RWPE1 (cell line): ENCODE data around the gene NDUFA11.

Source experiments
- CTCF ChIA-PET: fragments of 350-600 bp; sonication (Branson Sonifier 250); formaldehyde crosslinking; extraction: SDS; loops from one replicate; lab custom pipeline; 2021; lab: Yijun Ruan, JAX
- POLR2A ChIA-PET: fragments of 400-600 bp; formaldehyde crosslinking; extraction: SDS; loops from one replicate; lab custom pipeline; 2020; ENCODE audit warnings: antibody characterized with exemption; ENCODE audit not compliant: low non-redundant PET; lab: Yijun Ruan, JAX
- DNase-seq: peaks from one replicate; pipeline ENCODE4 v3.0.0; 2012; ENCODE audit warnings: low spot score
- H3K27ac ChIP-seq: fragments of 450-650 bp; 2 replicates; pipeline ENCODE4 v1.5.1; 2017
- CTCF ChIP-seq: fragments of 450-650 bp; conservative IDR thresholded peaks from 2 replicates; pipeline ENCODE4 v1.5.1; 2017; ENCODE audit warnings: low read depth, mild to moderate bottlenecking

Gene NDUFA11

GRCh38 chr19:5949792-5950305 lies 46.3 kb upstream of the NDUFA11 start:
- no peak for TF ChIP-seq CTCF
- ChIA-PET CTCF (interaction anchor here (0.6 to 0.7 kb wide), 2 partner anchors 145 to 201 kb away, joined by 3 read pairs; no protein-coding TSS in a partner anchor), POLR2A (no interaction called here)
- H3K27ac ChIP-seq: no peak overlapping the region
- DNase-seq: no peak

GRCh38 chr19:5948752-5949564 lies 45.4 kb upstream of the NDUFA11 start:
- ChIA-PET CTCF (interaction anchor here (0.6 to 1.1 kb wide), 5 partner anchors 45 to 202 kb away, joined by 3 to 7 read pairs (median 3); no protein-coding TSS in a partner anchor), POLR2A (no interaction called here)
- no peak for TF ChIP-seq CTCF
- DNase-seq: no peak
- H3K27ac ChIP-seq: no peak overlapping the region

GRCh38 chr19:5947435-5947834 lies 43.8 kb upstream of the NDUFA11 start:
- ChIA-PET POLR2A (no interaction called here), CTCF (interaction anchor here (0.6 to 0.7 kb wide), 4 partner anchors 15 to 221 kb away, joined by 3 to 6 read pairs (median 3); no protein-coding TSS in a partner anchor)

GRCh38 chr19:5943623-5944022 lies 40.0 kb upstream of the NDUFA11 start:
- ChIA-PET CTCF (no interaction called here), POLR2A (interaction anchor here (0.7 kb wide), 1 partner anchor 21 kb away, joined by 3 read pairs; no protein-coding TSS in a partner anchor)
- no peak for TF ChIP-seq CTCF
- DNase-seq: no peak
- H3K27ac ChIP-seq: peak overlapping the region; percentile 18; the same call in 1 of the 2 replicates

More at GRCh38 chr19:5947435-5947834, 43.8 kb upstream of the NDUFA11 start:
- 0 out of 2 replicates have a peak overlapping the region, but pooled peaks have one; percentile 12 for H3K27ac ChIP-seq
- no peak for DNase-seq
- no peak for TF ChIP-seq CTCF

GRCh38 chr19:5943045-5943444 lies 39.5 kb upstream of the NDUFA11 start:
- DNase-seq: no peak
- POLR2A ChIA-PET: interaction anchor here (0.7 kb wide), 1 partner anchor 22 kb away, joined by 3 read pairs; no protein-coding TSS in a partner anchor
- H3K27ac ChIP-seq: peak overlapping the region; percentile 18; the same call in 1 of the 2 replicates
- TF ChIP-seq CTCF: no peak
- CTCF ChIA-PET: interaction anchor here (1.2 kb wide), 1 partner anchor 139 kb away, joined by 3 read pairs; no protein-coding TSS in a partner anchor

GRCh38 chr19:5941673-5942072 lies 38.1 kb upstream of the NDUFA11 start:
- ChIA-PET CTCF (interaction anchor here (0.6 to 1.2 kb wide), 3 partner anchors 77 to 319 kb away, joined by 3 to 5 read pairs (median 5); no protein-coding TSS in a partner anchor), POLR2A (no interaction called here)
- H3K27ac ChIP-seq: no peak overlapping the region
- no peak for TF ChIP-seq CTCF
- DNase-seq: no peak
